Esophagus squamous epithelium (tissue), 4 donors: Measurements from ENCODE around the gene AGO3.

ENCODE experiments used
- CTCF ChIP-seq, 6 experiments: fragments of 450-650 bp in 4 of 6; fragments of 200-600 bp in 2 of 6; sonication (generic) in 2 of 6; IDR thresholded peaks; one replicate each; pipeline ENCODE4 v1.5.1; 2016 to 2019; ENCODE audit warnings: antibody characterized with exemption in 6 of 6, mild to moderate bottlenecking in 4 of 6, moderate library complexity in 4 of 6
- POLR2A ChIP-seq, 4 donors: fragments of 450-650 bp; IDR thresholded peaks; one replicate each; pipeline ENCODE4 v1.6.1; 2017; ENCODE audit warnings: antibody characterized with exemption in 4 of 4, mild to moderate bottlenecking in 4 of 4, moderate library complexity in 3 of 4

GRCh38 chr1:35883635-35884101 is 47.2 kb upstream of the AGO3 start:
- TF ChIP-seq CTCF (IDR thresholded peaks at IDR 0.05) (no peak), POLR2A (IDR thresholded peaks at IDR 0.05) (no peak)
